ENCODE data around the gene ANO10.

DNA sequence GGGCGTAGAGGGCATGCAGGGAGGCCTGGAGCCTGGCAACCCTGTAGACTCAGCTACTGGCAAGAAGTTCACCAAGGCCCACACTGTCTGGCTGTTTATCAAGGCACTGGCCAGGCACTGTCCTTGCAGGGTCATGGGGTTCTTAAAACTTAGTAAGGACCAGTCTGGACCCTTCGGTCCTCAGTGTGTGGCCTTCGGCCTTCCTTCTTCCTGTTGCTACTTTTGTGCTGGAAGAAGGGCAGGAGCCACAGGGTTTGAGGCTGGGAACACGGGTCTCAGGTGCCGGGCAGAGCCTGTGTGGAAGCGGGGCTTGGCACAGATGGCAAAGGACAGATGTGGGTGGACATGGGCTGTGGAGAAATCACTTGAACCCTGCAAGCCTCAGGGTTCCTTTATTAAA lies 258.9 kb downstream of the ANO10 start:
- TF ChIP-seq, protein P1, sequence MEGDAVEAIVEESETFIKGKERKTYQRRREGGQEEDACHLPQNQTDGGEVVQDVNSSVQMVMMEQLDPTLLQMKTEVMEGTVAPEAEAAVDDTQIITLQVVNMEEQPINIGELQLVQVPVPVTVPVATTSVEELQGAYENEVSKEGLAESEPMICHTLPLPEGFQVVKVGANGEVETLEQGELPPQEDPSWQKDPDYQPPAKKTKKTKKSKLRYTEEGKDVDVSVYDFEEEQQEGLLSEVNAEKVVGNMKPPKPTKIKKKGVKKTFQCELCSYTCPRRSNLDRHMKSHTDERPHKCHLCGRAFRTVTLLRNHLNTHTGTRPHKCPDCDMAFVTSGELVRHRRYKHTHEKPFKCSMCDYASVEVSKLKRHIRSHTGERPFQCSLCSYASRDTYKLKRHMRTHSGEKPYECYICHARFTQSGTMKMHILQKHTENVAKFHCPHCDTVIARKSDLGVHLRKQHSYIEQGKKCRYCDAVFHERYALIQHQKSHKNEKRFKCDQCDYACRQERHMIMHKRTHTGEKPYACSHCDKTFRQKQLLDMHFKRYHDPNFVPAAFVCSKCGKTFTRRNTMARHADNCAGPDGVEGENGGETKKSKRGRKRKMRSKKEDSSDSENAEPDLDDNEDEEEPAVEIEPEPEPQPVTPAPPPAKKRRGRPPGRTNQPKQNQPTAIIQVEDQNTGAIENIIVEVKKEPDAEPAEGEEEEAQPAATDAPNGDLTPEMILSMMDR (IDR thresholded peaks at IDR 0.05) = no peak
- no peak for TF ChIP-seq POLR2A (IDR thresholded peaks at IDR 0.05)

All from heart left ventricle (tissue), 13 donors.